HFF-Myc (cell line): ENCODE measurements around the gene OSTN.
"Not testable (repeated sequence)": the region's sequence is repeated elsewhere in the genome, so short reads cannot be mapped to it uniquely, and the experiment has no call there.

Experiments used
- DNase-seq: peaks from one replicate; pipeline ENCODE4 v3.0.0-alpha.2; 2011; ENCODE audit warnings: low read depth; ENCODE audit errors: extremely low read depth
- H3K4me3 ChIP-seq: replicated peaks from 2 replicates; pipeline ENCODE4 v1.5.1; 2011; ENCODE audit warnings: low read depth, mild to moderate bottlenecking, control low read depth, low read length
- CTCF ChIP-seq: IDR thresholded peaks from 2 replicates; pipeline ENCODE4 v1.5.1; 2012; ENCODE audit warnings: mild to moderate bottlenecking, low read depth, low read length, control low read depth; ENCODE audit errors: missing control alignments

Gene OSTN

GRCh38 chr3:191169566-191169965 is 29.5 kb upstream of the OSTN start:
- TF ChIP-seq CTCF: no peak
- H3K4me3 ChIP-seq: no peak overlapping the region
- DNase-seq: no peak

GRCh38 chr3:191170097-191170496 is 28.9 kb upstream of the OSTN start:
- no peak for TF ChIP-seq CTCF
- DNase-seq: no peak

GRCh38 chr3:191175102-191175501 is 23.9 kb upstream of the OSTN start:
- H3K4me3 ChIP-seq: no peak overlapping the region
- DNase-seq: no peak
- no peak for TF ChIP-seq CTCF

More at GRCh38 chr3:191170097-191170496, 28.9 kb upstream of the OSTN start:
- no peak overlapping the region for H3K4me3 ChIP-seq

GRCh38 chr3:191176038-191176785 is 22.8 kb upstream of the OSTN start:
- no peak overlapping the region for H3K4me3 ChIP-seq
- no peak for DNase-seq
- TF ChIP-seq CTCF: no peak

- not testable (repeated sequence) for DNase-seq, H3K4me3 ChIP-seq
These were observed 13.7 kb upstream of the OSTN start for GRCh38 chr3:191185382-191185781.

- DNase-seq, H3K4me3 ChIP-seq: not testable (repeated sequence)
These were observed 10.8 kb upstream of the OSTN start for GRCh38 chr3:191188246-191188645.

GRCh38 chr3:191192270-191192669 is 6.8 kb upstream of the OSTN start:
- not testable (repeated sequence) for H3K4me3 ChIP-seq, DNase-seq

GRCh38 chr3:191192941-191193340 is 6.1 kb upstream of the OSTN start:
- DNase-seq: no peak
- no peak for TF ChIP-seq CTCF
- H3K4me3 ChIP-seq: no peak overlapping the region
